ENCODE data around the gene GFPT1.

The GFPT1 gene

DNA sequence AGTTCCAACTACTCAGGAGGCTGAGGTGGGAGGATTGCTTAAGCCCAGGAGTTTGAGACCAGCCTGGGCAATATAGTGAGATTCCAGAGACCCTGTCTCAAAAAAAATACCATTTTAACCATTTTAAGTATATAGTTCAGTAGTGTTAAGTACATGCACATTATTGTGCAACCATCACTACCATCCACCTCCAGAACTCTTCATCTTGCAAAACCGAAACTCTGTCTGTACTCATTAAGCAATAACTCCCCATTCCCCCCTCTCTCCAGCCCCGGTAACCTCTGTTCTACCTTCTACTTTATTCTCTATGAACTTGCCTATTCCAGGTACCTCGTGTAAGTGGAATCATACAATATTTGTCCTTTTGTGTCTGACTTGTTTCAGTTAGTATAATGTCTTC lies 86.4 kb downstream of the GFPT1 start:
- H3K9me2 ChIP-seq (replicated peaks; ENCODE audit: insufficient read depth, low read length), result no peaks in the 10 kb centered on the region
- H3K9ac ChIP-seq (ENCODE audit: low read length), result no peak overlapping the region
- TF ChIP-seq EZH2phosphoT487 (conservative IDR thresholded peaks at IDR 0.05; ENCODE audit: low read length), result no peak
- TF ChIP-seq, protein P1, sequence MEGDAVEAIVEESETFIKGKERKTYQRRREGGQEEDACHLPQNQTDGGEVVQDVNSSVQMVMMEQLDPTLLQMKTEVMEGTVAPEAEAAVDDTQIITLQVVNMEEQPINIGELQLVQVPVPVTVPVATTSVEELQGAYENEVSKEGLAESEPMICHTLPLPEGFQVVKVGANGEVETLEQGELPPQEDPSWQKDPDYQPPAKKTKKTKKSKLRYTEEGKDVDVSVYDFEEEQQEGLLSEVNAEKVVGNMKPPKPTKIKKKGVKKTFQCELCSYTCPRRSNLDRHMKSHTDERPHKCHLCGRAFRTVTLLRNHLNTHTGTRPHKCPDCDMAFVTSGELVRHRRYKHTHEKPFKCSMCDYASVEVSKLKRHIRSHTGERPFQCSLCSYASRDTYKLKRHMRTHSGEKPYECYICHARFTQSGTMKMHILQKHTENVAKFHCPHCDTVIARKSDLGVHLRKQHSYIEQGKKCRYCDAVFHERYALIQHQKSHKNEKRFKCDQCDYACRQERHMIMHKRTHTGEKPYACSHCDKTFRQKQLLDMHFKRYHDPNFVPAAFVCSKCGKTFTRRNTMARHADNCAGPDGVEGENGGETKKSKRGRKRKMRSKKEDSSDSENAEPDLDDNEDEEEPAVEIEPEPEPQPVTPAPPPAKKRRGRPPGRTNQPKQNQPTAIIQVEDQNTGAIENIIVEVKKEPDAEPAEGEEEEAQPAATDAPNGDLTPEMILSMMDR (IDR thresholded peaks at IDR 0.05; ENCODE audit: insufficient read depth, low read length, poor library complexity, severe bottlenecking), result no peak
- no peaks in the 10 kb centered on the region for H3K36me3 ChIP-seq (ENCODE audit: low read length)
- H3K27ac ChIP-seq (ENCODE audit: low read depth, low read length), result no peak overlapping the region
- no peaks in the 10 kb centered on the region for H3K27me3 ChIP-seq (ENCODE audit: low read length)
- H3K4me3 ChIP-seq (ENCODE audit: insufficient read depth, low read length, poor library complexity, severe bottlenecking), result no peak overlapping the region
- no peaks in the 10 kb centered on the region for H4K20me1 ChIP-seq (ENCODE audit: low read depth, low read length)
- no peak overlapping the region for H2AFZ ChIP-seq (ENCODE audit: low read depth, low read length, severe bottlenecking)
- no peak overlapping the region for H3K4me2 ChIP-seq (ENCODE audit: low read depth, low read length, poor library complexity, severe bottlenecking)
- no peaks in the 10 kb centered on the region for H3K9me3 ChIP-seq (ENCODE audit: insufficient read depth, low read length)
- no peaks in the 10 kb centered on the region for H3K79me2 ChIP-seq (ENCODE audit: insufficient read depth, low read length)
- no peaks in the 10 kb centered on the region for H3F3A ChIP-seq (ENCODE audit: insufficient read depth)

- no peaks in the 10 kb centered on the region for H3F3A ChIP-seq (ENCODE audit: insufficient read depth)
- no peaks in the 10 kb centered on the region for H3K79me2 ChIP-seq (ENCODE audit: insufficient read depth, low read length)
- H3K9me3 ChIP-seq (ENCODE audit: insufficient read depth, low read length), result no peaks in the 10 kb centered on the region
- no peaks in the 10 kb centered on the region for H3K36me3 ChIP-seq (ENCODE audit: low read length)
- no peak overlapping the region for H2AFZ ChIP-seq (ENCODE audit: low read depth, low read length, severe bottlenecking)
- H3K27ac ChIP-seq (ENCODE audit: low read depth, low read length), result no peak overlapping the region
- no peak overlapping the region for H3K9ac ChIP-seq (ENCODE audit: low read length)
- no peaks in the 10 kb centered on the region for H4K20me1 ChIP-seq (ENCODE audit: low read depth, low read length)
- H3K27me3 ChIP-seq (ENCODE audit: low read length), result no peaks in the 10 kb centered on the region
- no peak overlapping the region for H3K4me3 ChIP-seq (ENCODE audit: insufficient read depth, low read length, poor library complexity, severe bottlenecking)
- H3K9me2 ChIP-seq (replicated peaks; ENCODE audit: insufficient read depth, low read length), result no peaks in the 10 kb centered on the region
- no peak overlapping the region for H3K4me2 ChIP-seq (ENCODE audit: low read depth, low read length, poor library complexity, severe bottlenecking)
- TF ChIP-seq, protein P1 (IDR thresholded peaks at IDR 0.05; ENCODE audit: insufficient read depth, low read length, poor library complexity, severe bottlenecking), result no peak
- TF ChIP-seq EZH2phosphoT487 (conservative IDR thresholded peaks at IDR 0.05; ENCODE audit: low read length), result no peak
Measured at GRCh38 chr2:69299772-69300516, 87.1 kb downstream of the GFPT1 start.

GRCh38 chr2:69298862-69299261 lies 88.2 kb downstream of the GFPT1 start:
- Histone ChIP-seq H3K9me3 (ENCODE audit: insufficient read depth, low read length) (no peaks in the 10 kb centered on the region), H3K4me3 (ENCODE audit: insufficient read depth, low read length, poor library complexity, severe bottlenecking) (no peak overlapping the region), H3K79me2 (ENCODE audit: insufficient read depth, low read length) (no peaks in the 10 kb centered on the region), H3K4me2 (ENCODE audit: low read depth, low read length, poor library complexity, severe bottlenecking) (no peak overlapping the region), H3K9me2 (replicated peaks; ENCODE audit: insufficient read depth, low read length) (no peaks in the 10 kb centered on the region), H3K27ac (ENCODE audit: low read depth, low read length) (no peak overlapping the region), H3F3A (ENCODE audit: insufficient read depth) (no peaks in the 10 kb centered on the region), H3K9ac (ENCODE audit: low read length) (no peak overlapping the region), H4K20me1 (ENCODE audit: low read depth, low read length) (no peaks in the 10 kb centered on the region), H3K36me3 (ENCODE audit: low read length) (no peaks in the 10 kb centered on the region), H3K27me3 (ENCODE audit: low read length) (no peaks in the 10 kb centered on the region), H2AFZ (ENCODE audit: low read depth, low read length, severe bottlenecking) (no peak overlapping the region)
- no peak for TF ChIP-seq EZH2phosphoT487 (conservative IDR thresholded peaks at IDR 0.05; ENCODE audit: low read length)
- TF ChIP-seq, protein P1 (IDR thresholded peaks at IDR 0.05; ENCODE audit: insufficient read depth, low read length, poor library complexity, severe bottlenecking), result no peak

All from SU-DHL-6 (cell line).